Upper lobe of left lung (tissue), 6 donors: ENCODE measurements around the gene SH3PXD2A. TPM values are rescaled to one million over a fixed set of nuclear protein-coding genes. Genes with fewer than 3 reads are reported as not detected.
A peak's percentile ranks its signal among the peaks of the same experiment; 100 is the strongest.

ENCODE experiments used
- ATAC-seq, 2 donors: fragments of 200-7000 bp; cut with Tn5 transposase; one replicate each; pipeline ENCODE4 v1.9.1; 2022; ENCODE audit warnings: mild to moderate bottlenecking in 2 of 2, moderate library complexity in 2 of 2; ENCODE audit not compliant: low FRiP score in 2 of 2
- DNase-seq, 2 donors: peaks; one replicate each; pipeline ENCODE4 v3.0.0-alpha.2; 2019 to 2020
- H3K27ac ChIP-seq, 4 donors: fragments of 200-600 bp; sonication (generic); one replicate each; pipeline ENCODE4 v1.5.1; 2016 to 2019
- H3K27me3 ChIP-seq, 4 donors: fragments of 200-600 bp; sonication (generic); one replicate each; pipeline ENCODE4 v1.5.1; 2017 to 2019
- H3K36me3 ChIP-seq, 4 donors: fragments of 200-600 bp; sonication (generic); one replicate each; pipeline ENCODE4 v1.5.1; 2016 to 2019
- H3K4me1 ChIP-seq, 4 donors: fragments of 200-600 bp; sonication (generic); one replicate each; pipeline ENCODE4 v1.5.1; 2018 to 2019
- H3K4me3 ChIP-seq, 4 donors: fragments of 200-600 bp; sonication (generic); one replicate each; pipeline ENCODE4 v1.5.1; 2017 to 2019; ENCODE audit warnings: mild to moderate bottlenecking in 2 of 4, moderate library complexity in 1 of 4
- H3K9me3 ChIP-seq, 4 donors: fragments of 200-600 bp; sonication (generic); one replicate each; pipeline ENCODE4 v1.5.1; 2018 to 2019
- EP300 ChIP-seq, 4 donors: sonication (generic); formaldehyde crosslinking; IDR thresholded peaks; one replicate each; pipeline ENCODE4 v1.5.1; 2017; ENCODE audit warnings: antibody characterized with exemption in 4 of 4, control low read depth in 2 of 4
- POLR2A ChIP-seq, 4 donors: fragments of 450-650 bp; IDR thresholded peaks; one replicate each; pipeline ENCODE4 v1.5.1; 2016 to 2017; ENCODE audit warnings: antibody characterized with exemption in 4 of 4, mild to moderate bottlenecking in 2 of 4
- POLR2AphosphoS5 ChIP-seq, 2 donors: sonication (generic); formaldehyde crosslinking; IDR thresholded peaks; one replicate each; pipeline ENCODE4 v1.5.1; 2017; ENCODE audit warnings: antibody characterized with exemption in 2 of 2
- WGBS, 2 donors: methylation state at CpG; one replicate each; pipeline ENCODE4 v1.1.5; 2017 to 2018; 5-methylcytosine and 5-hydroxymethylcytosine counted together
- total RNA-seq, 6 donors: library from RNA; depleted of rRNA in 4 of 6; stranded (reverse); fragments of >200 nt in 4 of 6; gene quantifications; one replicate each; pipeline versions ENCODE4 v1.1.0 to v1.2.1, GENCODE V29; 2016 to 2021
- TF ChIP-seq, protein P1 (sequence below), 6 experiments: fragments of 450-650 bp in 4 of 6; fragments of 200-600 bp in 2 of 6; sonication (generic) in 2 of 6; IDR thresholded peaks; one replicate each; pipeline ENCODE4 v1.5.1; 2016 to 2019; ENCODE audit warnings: antibody characterized with exemption in 6 of 6
- donor health status: DM: no; HTN: no; CAD: no; lungs with moderate emphysema.
- donor health status: DM: no; HTN: yes; CAD: no; lungs with severe emphysema.

SH3PXD2A gene
- total RNA-seq, 6 donors from 2014 or later: 19.6 to 42.2 (median 30.8) TPM

DNA sequence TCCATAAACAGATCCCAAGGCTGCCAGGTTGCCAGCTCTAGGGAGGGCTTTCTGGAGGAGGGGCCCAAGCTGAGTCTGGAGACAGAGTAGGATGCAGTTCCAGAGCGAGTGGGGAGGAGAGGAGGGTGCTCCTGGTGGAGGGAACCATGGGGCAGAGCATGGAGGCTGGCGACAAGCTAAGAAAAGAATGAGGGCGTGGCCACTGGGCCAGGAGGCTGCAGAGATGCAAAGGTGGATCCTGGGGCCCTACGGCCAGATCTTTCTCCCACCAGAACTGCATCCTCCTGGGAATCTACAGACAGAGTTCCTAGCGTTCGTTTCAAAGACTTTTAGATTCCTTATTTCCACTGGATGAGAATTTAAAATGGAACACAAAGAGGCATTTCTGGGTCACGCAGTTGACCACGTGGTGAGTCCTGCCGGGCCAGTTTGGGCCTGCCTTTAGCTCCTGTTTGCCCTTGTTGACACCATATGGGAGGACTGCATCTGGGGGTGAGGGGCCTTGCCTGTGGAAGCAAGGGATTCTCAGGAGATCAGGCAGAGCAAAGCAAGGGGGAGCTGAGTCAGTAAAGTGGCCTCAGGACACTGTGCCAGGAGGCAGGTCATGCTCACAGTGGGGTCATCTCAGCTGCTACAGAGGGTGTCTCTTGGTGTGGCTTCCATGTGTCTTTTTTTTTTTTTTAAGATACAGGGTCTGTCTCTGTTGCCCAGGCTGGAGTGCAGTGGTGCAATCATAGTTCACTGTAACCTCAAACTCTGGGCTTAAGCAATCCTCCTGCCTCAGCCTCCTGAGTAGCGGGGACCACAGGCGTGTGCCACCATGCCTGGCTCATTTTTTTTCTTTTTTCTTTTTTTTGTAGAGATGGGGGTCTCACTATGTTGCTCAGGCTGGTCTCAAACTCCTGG, 137.8 kb downstream of the SH3PXD2A start:
- no peaks in the 10 kb centered on the region for H3K27me3 ChIP-seq
- TF ChIP-seq, protein P1, sequence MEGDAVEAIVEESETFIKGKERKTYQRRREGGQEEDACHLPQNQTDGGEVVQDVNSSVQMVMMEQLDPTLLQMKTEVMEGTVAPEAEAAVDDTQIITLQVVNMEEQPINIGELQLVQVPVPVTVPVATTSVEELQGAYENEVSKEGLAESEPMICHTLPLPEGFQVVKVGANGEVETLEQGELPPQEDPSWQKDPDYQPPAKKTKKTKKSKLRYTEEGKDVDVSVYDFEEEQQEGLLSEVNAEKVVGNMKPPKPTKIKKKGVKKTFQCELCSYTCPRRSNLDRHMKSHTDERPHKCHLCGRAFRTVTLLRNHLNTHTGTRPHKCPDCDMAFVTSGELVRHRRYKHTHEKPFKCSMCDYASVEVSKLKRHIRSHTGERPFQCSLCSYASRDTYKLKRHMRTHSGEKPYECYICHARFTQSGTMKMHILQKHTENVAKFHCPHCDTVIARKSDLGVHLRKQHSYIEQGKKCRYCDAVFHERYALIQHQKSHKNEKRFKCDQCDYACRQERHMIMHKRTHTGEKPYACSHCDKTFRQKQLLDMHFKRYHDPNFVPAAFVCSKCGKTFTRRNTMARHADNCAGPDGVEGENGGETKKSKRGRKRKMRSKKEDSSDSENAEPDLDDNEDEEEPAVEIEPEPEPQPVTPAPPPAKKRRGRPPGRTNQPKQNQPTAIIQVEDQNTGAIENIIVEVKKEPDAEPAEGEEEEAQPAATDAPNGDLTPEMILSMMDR (IDR thresholded peaks at IDR 0.05): no peak
- TF ChIP-seq EP300 (IDR thresholded peaks at IDR 0.05): no peak
- TF ChIP-seq POLR2A (IDR thresholded peaks at IDR 0.05): no peak
- TF ChIP-seq POLR2AphosphoS5 (IDR thresholded peaks at IDR 0.05): no peak
- DNase-seq: no peak
- no peak overlapping the region for H3K27ac ChIP-seq
- H3K36me3 ChIP-seq: peaks cover 0 to 7% (median under 1%) of the 10 kb centered on the region in 4 donors
- no peak overlapping the region for H3K4me3 ChIP-seq
- H3K4me1 ChIP-seq: peaks cover 0 to 13% (median 0%) of the 10 kb centered on the region in 4 donors
- WGBS, 2 donors: 79 to 82% methylated on average over 11 of the region's 11 CpGs
- no peaks in the 10 kb centered on the region for H3K9me3 ChIP-seq
- ATAC-seq: no peak

DNA sequence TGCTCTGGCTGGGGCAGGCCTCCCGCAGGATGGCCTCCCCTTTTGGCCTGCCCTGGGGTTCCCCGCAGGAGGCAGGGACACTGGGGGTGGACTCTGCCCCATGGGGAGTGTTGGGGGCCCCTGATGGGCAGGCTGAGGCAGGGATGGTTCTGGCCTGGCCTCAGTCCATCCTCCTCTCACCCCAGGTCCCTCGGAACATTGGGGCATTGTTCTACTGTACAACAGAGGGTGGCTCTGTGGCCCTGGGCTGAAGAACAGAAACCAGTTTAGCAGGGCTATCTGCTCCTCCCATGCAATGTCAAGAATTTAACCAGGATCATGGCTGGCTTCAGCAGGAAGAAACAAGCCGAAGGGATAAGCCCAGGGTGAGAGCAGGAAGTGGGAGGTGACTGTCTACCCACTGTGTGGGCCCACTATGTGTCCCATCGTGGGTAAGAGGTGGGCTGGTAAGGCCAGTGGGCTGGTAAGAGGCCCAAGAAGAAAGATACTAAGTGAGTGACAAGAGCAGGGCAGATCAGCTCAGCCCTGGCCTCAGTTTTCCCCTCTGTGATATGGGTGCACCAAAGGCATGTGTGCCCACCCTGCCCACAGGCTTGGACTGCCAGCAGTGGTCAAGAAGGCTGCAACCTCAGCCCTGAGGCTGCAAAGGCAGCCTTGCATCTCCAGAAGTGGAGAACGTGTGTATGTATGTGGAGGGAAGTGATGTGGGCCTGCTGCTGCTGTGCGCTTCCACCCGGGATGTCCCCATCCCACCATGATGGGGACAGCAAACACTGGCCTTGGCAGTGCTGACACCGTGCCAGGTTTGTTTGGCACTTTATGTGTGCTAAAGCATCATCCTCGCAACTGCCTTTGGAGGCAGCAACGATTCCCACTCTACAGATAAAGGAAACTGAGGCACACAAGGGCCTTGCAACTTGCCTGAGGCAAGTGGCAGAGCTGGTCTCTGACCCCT, 138.9 kb downstream of the SH3PXD2A start:
- no peaks in the 10 kb centered on the region for H3K9me3 ChIP-seq
- peaks cover 0 to 4% (median 0%) of the 10 kb centered on the region in 4 donors for H3K36me3 ChIP-seq
- no peaks in the 10 kb centered on the region for H3K27me3 ChIP-seq
- DNase-seq: no peak
- ATAC-seq: no peak
- WGBS, 2 donors: 75 to 78% methylated on average over 9 to 11 of the region's 11 CpGs
- H3K4me1 ChIP-seq: peaks cover 0 to 13% (median 0%) of the 10 kb centered on the region in 4 donors
- no peak overlapping the region for H3K4me3 ChIP-seq
- no peak overlapping the region for H3K27ac ChIP-seq
- TF ChIP-seq POLR2AphosphoS5 (IDR thresholded peaks at IDR 0.05): no peak
- TF ChIP-seq POLR2A (IDR thresholded peaks at IDR 0.05): no peak
- TF ChIP-seq EP300 (IDR thresholded peaks at IDR 0.05): no peak
- TF ChIP-seq, protein P1 (IDR thresholded peaks at IDR 0.05): no peak

DNA sequence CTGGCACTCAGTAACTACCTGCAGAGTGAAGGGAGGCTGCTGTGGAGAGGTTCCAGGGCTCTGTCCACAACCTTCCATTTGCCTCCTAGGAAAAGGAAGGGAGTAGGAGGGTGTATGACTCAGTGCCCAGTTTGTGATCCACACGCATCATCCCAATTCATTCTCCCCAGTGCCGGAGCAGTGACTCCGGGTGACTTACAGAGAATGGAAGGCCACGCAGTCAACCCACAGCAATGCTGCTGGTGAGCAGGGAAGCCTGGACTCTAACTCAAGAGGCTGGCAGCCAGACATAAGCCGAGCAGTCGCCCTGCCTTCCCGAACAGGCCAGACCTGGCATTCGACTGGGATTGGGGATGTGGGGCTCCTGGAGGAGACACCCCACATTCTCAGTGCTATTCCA, 139.9 kb downstream of the SH3PXD2A start:
- H3K36me3 ChIP-seq: peaks cover 0 to 3% (median 0%) of the 10 kb centered on the region in 4 donors
- H3K27ac ChIP-seq: no peak overlapping the region
- TF ChIP-seq POLR2AphosphoS5 (IDR thresholded peaks at IDR 0.05) (no peak), EP300 (IDR thresholded peaks at IDR 0.05) (no peak), POLR2A (IDR thresholded peaks at IDR 0.05) (no peak)
- TF ChIP-seq, protein P1 (IDR thresholded peaks at IDR 0.05): no peak
- no peak overlapping the region for H3K4me3 ChIP-seq
- 93 to 94% methylated on average over 8 of the region's 8 CpGs for WGBS, 2 donors
- H3K4me1 ChIP-seq: peaks cover 0 to 6% (median 0%) of the 10 kb centered on the region in 4 donors
- peak in 1 of 2 donors; percentile 15 for ATAC-seq
- H3K9me3 ChIP-seq: no peaks in the 10 kb centered on the region
- no peak for DNase-seq
- no peaks in the 10 kb centered on the region for H3K27me3 ChIP-seq

DNA sequence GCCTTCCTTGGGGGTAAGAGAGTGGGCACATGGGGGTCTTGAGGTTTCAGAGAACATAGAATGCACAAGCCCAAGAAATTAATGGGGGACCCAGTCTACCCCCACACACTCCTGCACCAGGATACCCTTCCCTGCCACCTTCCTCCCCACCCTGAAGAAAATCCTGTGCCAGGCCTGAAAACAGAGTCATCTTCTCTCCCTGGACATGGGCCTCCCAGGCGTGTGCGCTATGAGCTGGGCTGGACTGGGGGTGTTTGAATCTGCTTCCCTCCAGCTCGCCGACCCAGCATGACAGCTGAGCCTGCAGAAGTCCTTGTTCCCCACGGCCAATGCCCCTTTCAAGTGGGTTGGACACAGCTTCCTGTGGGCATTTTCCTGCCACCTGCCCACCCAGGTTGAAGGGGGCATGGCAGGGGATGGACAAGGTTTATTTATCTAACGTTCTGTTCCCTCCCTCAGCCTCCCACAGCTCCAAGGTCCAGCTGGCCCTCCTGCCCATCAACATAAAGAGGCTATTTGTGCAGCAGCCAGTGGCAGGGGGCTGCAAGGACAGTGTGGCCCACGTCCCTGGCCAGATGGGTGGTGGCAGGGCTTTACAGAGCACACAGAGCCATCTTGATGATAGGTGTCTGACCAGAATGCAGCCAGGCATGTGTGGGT, 141.0 kb downstream of the SH3PXD2A start:
- Histone ChIP-seq H3K27ac (no peak overlapping the region), H3K27me3 (no peaks in the 10 kb centered on the region), H3K4me1 (peaks cover 0 to 6% (median 0%) of the 10 kb centered on the region in 4 donors), H3K36me3 (peaks cover 0 to 3% (median 0%) of the 10 kb centered on the region in 4 donors), H3K9me3 (no peaks in the 10 kb centered on the region), H3K4me3 (no peak overlapping the region)
- no peak for ATAC-seq
- no peak for DNase-seq
- 82 to 88% methylated on average over 7 of the region's 7 CpGs for WGBS, 2 donors
- no peak for TF ChIP-seq POLR2AphosphoS5 (IDR thresholded peaks at IDR 0.05)
- TF ChIP-seq EP300 (IDR thresholded peaks at IDR 0.05): no peak
- TF ChIP-seq, protein P1 (IDR thresholded peaks at IDR 0.05): no peak
- no peak for TF ChIP-seq POLR2A (IDR thresholded peaks at IDR 0.05)
